Measurements from ENCODE around the gene SP4. TPM values are rescaled to one million over a fixed set of nuclear protein-coding genes. Genes with fewer than 3 reads are reported as not detected.

SP4 gene
- polyA plus RNA-seq, 3 donors, result 1.3 to 1.8 (median 1.3) TPM

- peaks cover 19 to 25% of the 10 kb centered on the region in 2 donors for H3K36me3 Mint-ChIP-seq
- H3K27ac ChIP-seq (ENCODE audit: low read depth in 1 of 2, low read length in 2 of 2), result no peak overlapping the region
- WGBS (ENCODE audit: insufficient coverage), result 97% methylated on average over 4 of the region's 8 CpGs
- no peaks in the 10 kb centered on the region for H3K4me1 Mint-ChIP-seq
- H3K4me3 Mint-ChIP-seq, result no peak overlapping the region
- H3K36me3 ChIP-seq (replicated peaks in 1 of 2; ENCODE audit: control insufficient read depth in 1 of 2, insufficient read depth in 2 of 2, low read length in 2 of 2), result peaks cover 2 to 13% of the 10 kb centered on the region in 2 donors
- no peak overlapping the region for H2AFZ ChIP-seq (ENCODE audit: insufficient read depth, low read depth, low read length, poor library complexity, severe bottlenecking)
- H3K9ac ChIP-seq (ENCODE audit: insufficient read depth, low read length, poor library complexity, severe bottlenecking), result no peak overlapping the region
- no peaks in the 10 kb centered on the region for H3K27me3 ChIP-seq (ENCODE audit: control insufficient read depth in 2 of 2, insufficient read depth in 2 of 2, low read length in 2 of 2)
- peak; percentile 22 to 45 (median 35) for DNase-seq
- H3K4me2 ChIP-seq (replicated peaks; ENCODE audit: extremely low read depth, low read length, poor library complexity, severe bottlenecking), result no peak overlapping the region
- no peaks in the 10 kb centered on the region for H3K27me3 Mint-ChIP-seq (ENCODE audit: low read depth in 3 of 3)
- no peaks in the 10 kb centered on the region for H3K79me2 ChIP-seq (ENCODE audit: insufficient read depth, low read length)
- peak overlapping the region in 1 of 7 donors; percentile 77 for H3K27ac Mint-ChIP-seq
- peak; percentile 78 for TF ChIP-seq CTCF (IDR thresholded peaks at IDR 0.05)
- H3K4me3 ChIP-seq (replicated peaks in 1 of 3; ENCODE audit: low read depth in 2 of 3, low read length in 3 of 3), result no peak overlapping the region
- H3K9me3 Mint-ChIP-seq, result peaks cover 0 to 4% (median 0%) of the 10 kb centered on the region in 7 donors
- H4K20me1 ChIP-seq (ENCODE audit: insufficient read depth, low read length), result no peaks in the 10 kb centered on the region
- no peaks in the 10 kb centered on the region for H3K4me1 ChIP-seq (ENCODE audit: control insufficient read depth in 1 of 2, insufficient read depth in 2 of 2, low read length in 2 of 2)
- intact Hi-C loops (cut with micrococcal nuclease), result loop anchor here (5.0 to 10.0 kb wide), 3 partner anchors 250 to 723 kb away; partner anchors contain the start of gene SP8 (in 1 of the 2)
- H3K9me3 ChIP-seq (replicated peaks in 1 of 2; ENCODE audit: control insufficient read depth in 1 of 2, insufficient read depth in 1 of 2, low read length in 2 of 2), result no peaks in the 10 kb centered on the region
Observed at GRCh38 chr7:21507627-21508343, 79.9 kb downstream of the SP4 start.

GRCh38 chr7:21508538-21508937 lies 80.7 kb downstream of the SP4 start:
- H3K27me3 ChIP-seq (ENCODE audit: control insufficient read depth in 2 of 2, insufficient read depth in 2 of 2, low read length in 2 of 2), result no peaks in the 10 kb centered on the region
- H3K9ac ChIP-seq (ENCODE audit: insufficient read depth, low read length, poor library complexity, severe bottlenecking), result no peak overlapping the region
- no CpG with 5 or more reads among the region's 3 CpGs for WGBS (ENCODE audit: insufficient coverage)
- no peaks in the 10 kb centered on the region for H3K4me1 Mint-ChIP-seq
- no peaks in the 10 kb centered on the region for H3K4me1 ChIP-seq (ENCODE audit: control insufficient read depth in 1 of 2, insufficient read depth in 2 of 2, low read length in 2 of 2)
- peaks cover 17 to 25% of the 10 kb centered on the region in 2 donors for H3K36me3 Mint-ChIP-seq
- intact Hi-C loops (cut with micrococcal nuclease), result loop anchor here (5.0 to 10.0 kb wide), 3 partner anchors 251 to 724 kb away; partner anchors contain the start of gene SP8 (in 1 of the 2)
- no peak overlapping the region for H3K4me2 ChIP-seq (replicated peaks; ENCODE audit: extremely low read depth, low read length, poor library complexity, severe bottlenecking)
- no peaks in the 10 kb centered on the region for H3K79me2 ChIP-seq (ENCODE audit: insufficient read depth, low read length)
- H3K9me3 Mint-ChIP-seq, result peaks cover 0 to 4% (median 0%) of the 10 kb centered on the region in 7 donors
- DNase-seq, result no peak
- H3K9me3 ChIP-seq (replicated peaks in 1 of 2; ENCODE audit: control insufficient read depth in 1 of 2, insufficient read depth in 1 of 2, low read length in 2 of 2), result no peaks in the 10 kb centered on the region
- H3K4me3 ChIP-seq (replicated peaks in 1 of 3; ENCODE audit: low read depth in 2 of 3, low read length in 3 of 3), result no peak overlapping the region
- no peaks in the 10 kb centered on the region for H4K20me1 ChIP-seq (ENCODE audit: insufficient read depth, low read length)
- no peak overlapping the region for H3K27ac ChIP-seq (ENCODE audit: low read depth in 1 of 2, low read length in 2 of 2)
- H3K27ac Mint-ChIP-seq, result no peak overlapping the region
- no peak for TF ChIP-seq CTCF (IDR thresholded peaks at IDR 0.05)
- H3K36me3 ChIP-seq (replicated peaks in 1 of 2; ENCODE audit: control insufficient read depth in 1 of 2, insufficient read depth in 2 of 2, low read length in 2 of 2), result peaks cover 2 to 13% of the 10 kb centered on the region in 2 donors
- H2AFZ ChIP-seq (ENCODE audit: insufficient read depth, low read depth, low read length, poor library complexity, severe bottlenecking), result no peak overlapping the region
- H3K4me3 Mint-ChIP-seq, result no peak overlapping the region
- no peaks in the 10 kb centered on the region for H3K27me3 Mint-ChIP-seq (ENCODE audit: low read depth in 3 of 3)
